Stimulated activated CD4-positive, alpha-beta T cell treated with anti-CD3 and anti-CD28 coated beads, Interleukin-2, amount 100 ng/mL, for 48 hours (primary cell): ENCODE data around the gene DEFB115.
"Not testable (repeated sequence)": the region's sequence is repeated elsewhere in the genome, so short reads cannot be mapped to it uniquely, and the experiment has no call there.

ENCODE experiments used
- DNase-seq, 2 donors: peaks; one replicate each; pipeline ENCODE4 v3.0.0-alpha.2; 2020

The DEFB115 gene, protein sequence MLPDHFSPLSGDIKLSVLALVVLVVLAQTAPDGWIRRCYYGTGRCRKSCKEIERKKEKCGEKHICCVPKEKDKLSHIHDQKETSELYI

GRCh38 chr20:31257364-31257763, at the start of gene DEFB115:
Gene DEFB115 (plus strand): TSS chr20:31257664. CDS start chr20:31257664, 0 bp downstream.
- DNase-seq, result no peak

GRCh38 chr20:31236953-31237352, 20.5 kb upstream of the DEFB115 start:
- DNase-seq, result no peak

DNA sequence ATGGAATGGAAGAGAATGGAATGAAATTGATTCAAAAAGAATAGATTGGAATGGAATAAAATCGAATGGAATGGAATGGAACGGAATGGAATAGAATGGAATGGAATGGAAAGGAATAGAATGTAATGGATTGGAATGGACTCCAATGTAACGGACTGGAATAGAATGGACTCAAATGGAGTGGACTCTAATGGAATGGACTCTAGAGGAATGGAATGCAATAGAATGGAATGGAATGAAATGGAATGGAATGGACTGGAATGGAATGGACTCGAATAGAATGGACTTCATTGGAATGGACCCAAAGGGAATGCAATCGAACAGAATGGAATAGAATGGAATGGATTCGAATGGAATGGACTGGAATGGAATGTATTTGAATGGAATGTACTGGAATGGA, 19.7 kb upstream of the DEFB115 start:
- DNase-seq, result no peak

DNA sequence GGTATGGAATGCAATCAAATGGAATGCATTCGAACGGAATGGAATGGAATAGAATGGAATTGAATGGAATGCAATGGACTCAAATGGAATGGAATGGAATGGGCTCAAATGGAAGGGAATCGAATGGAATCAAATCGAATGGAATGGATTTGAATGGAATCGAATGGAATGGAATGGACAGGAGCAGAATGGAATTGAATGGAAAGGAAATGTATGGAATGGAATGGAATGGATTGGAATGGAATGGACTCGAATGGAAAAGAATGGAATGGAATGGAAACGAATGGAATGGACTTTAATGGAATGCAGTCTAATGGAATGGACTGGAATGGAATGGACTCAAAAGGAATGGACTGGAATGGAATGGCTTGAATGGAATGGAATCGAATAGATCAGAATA, 18.3 kb upstream of the DEFB115 start:
- DNase-seq, result no peak

DNA sequence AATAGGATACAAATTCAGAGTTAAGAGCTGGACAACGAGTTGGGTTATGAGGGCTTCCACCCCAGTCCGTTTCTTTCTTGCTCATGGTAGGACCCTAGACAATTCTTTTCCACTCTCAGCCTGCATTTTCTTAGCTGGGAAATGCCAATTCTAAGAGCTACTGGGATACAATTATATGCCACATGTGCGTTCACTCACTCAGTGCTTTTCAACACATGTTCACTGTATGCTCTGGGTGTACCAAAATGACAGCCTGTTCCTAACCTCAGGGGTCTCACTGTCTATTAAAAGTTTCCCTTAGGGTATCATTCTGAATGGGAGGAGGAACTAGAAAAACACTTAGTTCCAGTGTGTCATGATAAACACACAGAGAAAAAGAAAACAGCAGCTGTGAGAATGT, 505 bp upstream of the DEFB115 start:
- no peak for DNase-seq

GRCh38 chr20:31260326-31260932, 3.0 kb downstream of the DEFB115 start:
- no peak for DNase-seq

DNA sequence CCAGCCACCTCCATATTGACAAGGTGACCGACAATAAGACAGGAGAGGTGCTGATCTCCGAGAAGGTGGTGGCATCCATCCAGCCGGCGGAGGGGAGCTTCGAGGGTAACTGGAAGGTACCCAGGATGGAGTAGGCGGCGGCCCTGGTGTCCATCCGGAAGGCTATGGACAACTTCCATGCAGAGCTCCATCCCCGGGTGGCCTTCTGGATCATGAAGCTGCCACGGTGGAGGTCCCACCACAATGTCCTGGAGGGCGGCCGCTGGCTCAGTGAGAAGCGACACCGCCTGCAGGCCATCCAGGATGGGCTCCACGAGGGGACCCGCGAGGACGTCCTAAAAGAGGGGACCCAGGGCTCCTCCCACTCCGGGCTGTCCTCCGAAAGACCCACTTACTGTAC, 17.0 kb downstream of the DEFB115 start:
- no peak for DNase-seq

DNA sequence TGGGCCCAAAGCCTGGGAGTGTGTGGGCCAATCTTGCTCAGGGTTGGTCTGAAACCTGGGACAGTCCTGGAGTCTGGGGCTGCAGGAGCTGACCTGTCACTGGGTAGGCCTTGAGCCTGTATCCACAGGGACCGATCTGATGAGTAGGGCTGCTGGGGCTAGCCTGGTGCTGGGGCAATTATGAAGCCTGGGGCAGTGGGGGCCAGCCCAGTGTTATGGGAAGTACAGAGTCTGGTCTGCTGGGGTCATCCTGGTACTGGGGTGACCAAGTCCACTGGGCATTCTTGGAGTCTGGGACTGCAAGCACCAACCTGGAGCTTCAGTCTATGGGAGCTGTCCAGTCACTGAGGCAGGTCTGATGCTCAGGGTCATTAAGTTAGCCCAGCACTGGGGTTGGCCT, 20.7 kb downstream of the DEFB115 start:
- DNase-seq, result no peak

- not testable (repeated sequence) for DNase-seq
Measured at GRCh38 chr20:31284964-31285363, 27.5 kb downstream of the DEFB115 start.

DNA sequence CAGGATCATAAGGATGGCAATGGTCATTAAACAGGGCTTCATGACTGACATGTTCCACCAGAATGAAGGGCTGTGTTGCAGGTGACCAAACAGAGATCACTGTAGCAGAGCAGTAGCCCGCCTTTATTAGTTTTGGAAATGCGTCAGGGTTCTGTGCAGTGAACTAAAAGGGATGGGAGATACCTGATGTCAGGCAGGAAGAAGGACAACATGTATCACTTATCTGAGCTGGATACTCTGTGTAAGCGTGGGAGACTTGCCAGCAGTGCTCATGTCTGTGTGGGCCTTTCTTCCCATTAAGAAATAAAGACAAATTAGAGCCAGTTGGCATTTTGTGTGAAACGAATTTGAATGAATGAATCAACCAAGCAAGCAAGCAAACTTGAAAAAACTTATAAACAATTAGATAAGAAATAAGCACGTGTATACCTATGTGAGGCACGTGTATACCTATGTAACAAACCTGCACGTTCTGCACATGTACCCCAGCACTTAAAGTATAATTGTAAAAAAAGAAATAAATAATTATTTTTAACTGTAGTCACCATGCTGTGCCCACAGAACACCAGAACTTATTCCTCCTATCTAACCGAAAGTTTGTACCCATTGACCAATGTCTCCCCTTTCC, 51.2 kb downstream of the DEFB115 start, which contains the start of gene DEFB116:
Gene DEFB116, minus strand, starts transcription at position 51 of the 628 bp plus-strand sequence. Its CDS starts 0 bp downstream, at position 51.
- no peak for DNase-seq
